Measurements from ENCODE around the gene ARHGAP10. TPM values are rescaled to one million over a fixed set of nuclear protein-coding genes. Genes with fewer than 3 reads are reported as not detected.

Gene ARHGAP10
- total RNA-seq, 1 experiment from 2014 or later = 11.7 TPM

DNA sequence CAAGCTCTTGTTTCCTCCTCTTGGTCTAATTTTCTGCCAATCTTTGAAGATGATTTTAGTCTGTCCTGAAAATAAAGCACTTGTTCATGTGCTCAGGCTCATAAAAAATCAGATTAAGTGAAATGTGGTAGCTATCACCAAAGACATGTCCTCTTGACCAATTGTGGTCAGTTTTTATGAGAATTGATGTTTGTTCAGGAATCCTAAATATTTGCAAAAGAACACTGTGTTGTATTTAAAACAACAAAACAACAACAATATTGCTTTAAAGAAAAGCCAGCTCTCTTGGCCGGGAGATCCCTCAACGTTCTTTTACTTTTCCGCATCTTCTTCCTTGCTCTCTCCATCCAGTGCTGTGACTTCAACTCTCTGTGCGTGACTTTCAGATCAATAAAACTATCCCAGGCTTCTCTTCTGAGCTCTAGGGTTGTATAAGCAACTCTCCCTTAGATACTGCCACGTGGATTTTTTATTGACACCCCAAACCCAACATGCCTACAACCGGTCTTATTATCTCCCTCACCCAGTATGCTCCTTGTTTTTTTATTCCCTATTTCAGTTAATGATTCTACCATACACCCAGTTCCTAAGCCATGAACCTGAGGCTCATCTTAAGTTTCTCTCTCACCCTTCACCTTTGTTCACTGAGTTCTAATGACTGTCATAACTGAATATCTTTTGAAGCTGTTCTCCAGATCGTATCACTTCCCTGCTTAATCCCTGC, 309.9 kb downstream of the ARHGAP10 start:
- ChIA-PET CTCF (no interaction called here), POLR2A (no interaction called here)
- no peak for DNase-seq (ENCODE audit: low read depth, low spot score)
- Histone ChIP-seq H3K27me3 (ENCODE audit: control insufficient read depth, insufficient read depth, low read length) (no peaks in the 10 kb centered on the region), H3K27ac (ENCODE audit: low read length) (no peak overlapping the region), H3K4me3 (ENCODE audit: low read depth in 2 of 2, low read length in 2 of 2) (no peak overlapping the region), H3K9me3 (ENCODE audit: control insufficient read depth, insufficient read depth, low read depth, low read length) (no peaks in the 10 kb centered on the region), H3K4me1 (ENCODE audit: control insufficient read depth, insufficient read depth, low read length) (no peaks in the 10 kb centered on the region), H3K36me3 (ENCODE audit: control insufficient read depth, insufficient read depth, low read length) (no peaks in the 10 kb centered on the region)
- intact Hi-C loops (cut with micrococcal nuclease; ENCODE audit: unreplicated experiment) = no loop called here
- TF ChIP-seq TCF7L2 (IDR thresholded peaks at IDR 0.05; ENCODE audit: low read depth, low read length) (no peak), POLR2AphosphoS5 (IDR thresholded peaks at IDR 0.05; ENCODE audit: low read depth, low read length) (no peak), SIN3A (IDR thresholded peaks at IDR 0.05; ENCODE audit: borderline replicate concordance, insufficient read depth, low read depth, low read length) (no peak)
- TF ChIP-seq, protein P1, sequence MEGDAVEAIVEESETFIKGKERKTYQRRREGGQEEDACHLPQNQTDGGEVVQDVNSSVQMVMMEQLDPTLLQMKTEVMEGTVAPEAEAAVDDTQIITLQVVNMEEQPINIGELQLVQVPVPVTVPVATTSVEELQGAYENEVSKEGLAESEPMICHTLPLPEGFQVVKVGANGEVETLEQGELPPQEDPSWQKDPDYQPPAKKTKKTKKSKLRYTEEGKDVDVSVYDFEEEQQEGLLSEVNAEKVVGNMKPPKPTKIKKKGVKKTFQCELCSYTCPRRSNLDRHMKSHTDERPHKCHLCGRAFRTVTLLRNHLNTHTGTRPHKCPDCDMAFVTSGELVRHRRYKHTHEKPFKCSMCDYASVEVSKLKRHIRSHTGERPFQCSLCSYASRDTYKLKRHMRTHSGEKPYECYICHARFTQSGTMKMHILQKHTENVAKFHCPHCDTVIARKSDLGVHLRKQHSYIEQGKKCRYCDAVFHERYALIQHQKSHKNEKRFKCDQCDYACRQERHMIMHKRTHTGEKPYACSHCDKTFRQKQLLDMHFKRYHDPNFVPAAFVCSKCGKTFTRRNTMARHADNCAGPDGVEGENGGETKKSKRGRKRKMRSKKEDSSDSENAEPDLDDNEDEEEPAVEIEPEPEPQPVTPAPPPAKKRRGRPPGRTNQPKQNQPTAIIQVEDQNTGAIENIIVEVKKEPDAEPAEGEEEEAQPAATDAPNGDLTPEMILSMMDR (IDR thresholded peaks at IDR 0.05) = no peak
- TF ChIP-seq, protein P2, sequence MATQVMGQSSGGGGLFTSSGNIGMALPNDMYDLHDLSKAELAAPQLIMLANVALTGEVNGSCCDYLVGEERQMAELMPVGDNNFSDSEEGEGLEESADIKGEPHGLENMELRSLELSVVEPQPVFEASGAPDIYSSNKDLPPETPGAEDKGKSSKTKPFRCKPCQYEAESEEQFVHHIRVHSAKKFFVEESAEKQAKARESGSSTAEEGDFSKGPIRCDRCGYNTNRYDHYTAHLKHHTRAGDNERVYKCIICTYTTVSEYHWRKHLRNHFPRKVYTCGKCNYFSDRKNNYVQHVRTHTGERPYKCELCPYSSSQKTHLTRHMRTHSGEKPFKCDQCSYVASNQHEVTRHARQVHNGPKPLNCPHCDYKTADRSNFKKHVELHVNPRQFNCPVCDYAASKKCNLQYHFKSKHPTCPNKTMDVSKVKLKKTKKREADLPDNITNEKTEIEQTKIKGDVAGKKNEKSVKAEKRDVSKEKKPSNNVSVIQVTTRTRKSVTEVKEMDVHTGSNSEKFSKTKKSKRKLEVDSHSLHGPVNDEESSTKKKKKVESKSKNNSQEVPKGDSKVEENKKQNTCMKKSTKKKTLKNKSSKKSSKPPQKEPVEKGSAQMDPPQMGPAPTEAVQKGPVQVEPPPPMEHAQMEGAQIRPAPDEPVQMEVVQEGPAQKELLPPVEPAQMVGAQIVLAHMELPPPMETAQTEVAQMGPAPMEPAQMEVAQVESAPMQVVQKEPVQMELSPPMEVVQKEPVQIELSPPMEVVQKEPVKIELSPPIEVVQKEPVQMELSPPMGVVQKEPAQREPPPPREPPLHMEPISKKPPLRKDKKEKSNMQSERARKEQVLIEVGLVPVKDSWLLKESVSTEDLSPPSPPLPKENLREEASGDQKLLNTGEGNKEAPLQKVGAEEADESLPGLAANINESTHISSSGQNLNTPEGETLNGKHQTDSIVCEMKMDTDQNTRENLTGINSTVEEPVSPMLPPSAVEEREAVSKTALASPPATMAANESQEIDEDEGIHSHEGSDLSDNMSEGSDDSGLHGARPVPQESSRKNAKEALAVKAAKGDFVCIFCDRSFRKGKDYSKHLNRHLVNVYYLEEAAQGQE (IDR thresholded peaks at IDR 0.05; ENCODE audit: insufficient read depth in 1 of 2, low read depth in 2 of 2, low read length in 1 of 2) = no peak
- no TSS peak for BruUV-seq (replicated peaks)
- in situ Hi-C loops (cut with HindIII; ENCODE audit: low pct_unique_long_range_greater_than_20kb, low sequenced_read_pairs) = no loop called here
- ATAC-seq = no peak

DNA sequence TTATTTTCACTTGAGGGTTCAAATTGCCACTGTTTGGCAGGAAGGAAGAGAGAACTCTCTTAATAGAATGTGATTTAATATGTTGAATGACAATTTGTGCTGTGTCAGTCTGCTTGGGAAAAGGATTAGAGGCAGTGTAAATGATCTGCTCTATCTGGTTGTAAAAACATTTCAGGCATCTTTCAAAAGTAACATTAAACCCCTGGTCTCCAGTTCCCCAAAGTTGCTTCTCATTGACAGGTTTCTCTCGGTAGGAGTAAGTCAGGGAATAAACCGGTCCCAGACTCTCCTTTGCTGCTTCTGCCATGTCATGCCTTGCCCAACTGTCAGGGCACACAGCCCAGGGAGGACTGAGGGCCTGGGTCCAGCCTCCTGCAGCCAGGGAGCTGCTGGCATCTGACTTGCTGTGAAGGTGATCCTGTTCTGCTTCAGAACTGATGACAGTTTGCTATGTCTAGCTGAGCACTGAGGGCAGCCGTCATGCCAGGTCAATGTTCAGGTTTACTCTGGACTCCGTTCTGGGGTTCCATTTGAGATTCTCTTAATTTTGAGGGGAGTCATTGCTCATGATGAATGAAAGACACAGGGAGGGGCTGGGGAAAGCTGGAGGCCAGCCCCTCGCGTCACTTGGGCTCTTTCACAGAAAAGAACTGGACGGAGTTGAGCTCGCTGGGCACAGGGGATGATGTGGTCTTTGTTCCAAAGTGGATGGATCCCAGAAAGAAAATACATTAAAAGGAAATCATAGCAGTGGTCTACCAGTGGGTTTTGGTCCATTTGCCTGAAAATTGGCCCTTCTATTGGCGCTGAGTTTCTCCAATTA, 312.4 kb downstream of the ARHGAP10 start:
- CTCF ChIA-PET = interaction anchor here (0.6 kb wide), 1 partner anchor 193 kb away, joined by 5 read pairs; no protein-coding TSS in a partner anchor
- no peak overlapping the region for H3K4me3 ChIP-seq (ENCODE audit: low read depth in 2 of 2, low read length in 2 of 2)
- no peaks in the 10 kb centered on the region for H3K4me1 ChIP-seq (ENCODE audit: control insufficient read depth, insufficient read depth, low read length)
- H3K9me3 ChIP-seq (ENCODE audit: control insufficient read depth, insufficient read depth, low read depth, low read length) = no peaks in the 10 kb centered on the region
- ATAC-seq (no peak), DNase-seq (ENCODE audit: low read depth, low spot score) (no peak)
- no peak for TF ChIP-seq TCF7L2 (IDR thresholded peaks at IDR 0.05; ENCODE audit: low read depth, low read length)
- TF ChIP-seq, protein P1 (IDR thresholded peaks at IDR 0.05) = no peak
- TF ChIP-seq POLR2AphosphoS5 (IDR thresholded peaks at IDR 0.05; ENCODE audit: low read depth, low read length) = no peak
- TF ChIP-seq, protein P2 (IDR thresholded peaks at IDR 0.05; ENCODE audit: insufficient read depth in 1 of 2, low read depth in 2 of 2, low read length in 1 of 2) = no peak
- TF ChIP-seq SIN3A (IDR thresholded peaks at IDR 0.05; ENCODE audit: borderline replicate concordance, insufficient read depth, low read depth, low read length) = no peak
- no TSS peak for BruUV-seq (replicated peaks)
- no peak overlapping the region for H3K27ac ChIP-seq (ENCODE audit: low read length)
- H3K36me3 ChIP-seq (ENCODE audit: control insufficient read depth, insufficient read depth, low read length) = no peaks in the 10 kb centered on the region
- POLR2A ChIA-PET = no interaction called here
- intact Hi-C loops (cut with micrococcal nuclease; ENCODE audit: unreplicated experiment) = no loop called here
- in situ Hi-C loops (cut with HindIII; ENCODE audit: low pct_unique_long_range_greater_than_20kb, low sequenced_read_pairs) = no loop called here
- no peaks in the 10 kb centered on the region for H3K27me3 ChIP-seq (ENCODE audit: control insufficient read depth, insufficient read depth, low read length)

Data from Panc1 (cell line).